ENCODE data around the gene SLC26A2. TPM values are rescaled to one million over a fixed set of nuclear protein-coding genes. Genes with fewer than 3 reads are reported as not detected.
A peak's percentile ranks its signal among the peaks of the same experiment; 100 is the strongest.

Gene SLC26A2
- total and polyA plus RNA-seq, 2 donors, result 5.3 to 6.5 TPM

- no peaks in the 10 kb centered on the region for H3K36me3 ChIP-seq (ENCODE audit: control insufficient read depth in 2 of 2, insufficient read depth in 2 of 2, low read length in 1 of 2)
- H3K9me3 ChIP-seq (ENCODE audit: control insufficient read depth in 2 of 2, insufficient read depth in 1 of 2, low read length in 1 of 2), result no peaks in the 10 kb centered on the region
- DNase-seq (ENCODE audit: low read depth in 6 of 9, low spot score in 9 of 9), result no peak
- 97% methylated on average over 14 of the region's 14 CpGs for WGBS
- H3K27ac ChIP-seq (ENCODE audit: low read depth in 1 of 2, low read length in 1 of 2), result no peak overlapping the region
- H3K4me1 ChIP-seq (ENCODE audit: control insufficient read depth in 2 of 2, insufficient read depth in 2 of 2, low read length in 2 of 2), result peaks cover 5 to 7% of the 10 kb centered on the region in 2 donors
- H3K4me3 ChIP-seq (ENCODE audit: low read length in 2 of 2), result no peak overlapping the region
- H3K27me3 ChIP-seq (ENCODE audit: control insufficient read depth in 2 of 2, insufficient read depth in 1 of 2, low read length in 1 of 2), result no peaks in the 10 kb centered on the region
Observed at GRCh38 chr5:149995385-149996204, 35.0 kb downstream of the SLC26A2 start.

GRCh38 chr5:149996205-149996890 lies 35.8 kb downstream of the SLC26A2 start:
- Histone ChIP-seq H3K36me3 (ENCODE audit: control insufficient read depth in 2 of 2, insufficient read depth in 2 of 2, low read length in 1 of 2) (no peaks in the 10 kb centered on the region), H3K4me3 (ENCODE audit: low read length in 2 of 2) (no peak overlapping the region), H3K9me3 (ENCODE audit: control insufficient read depth in 2 of 2, insufficient read depth in 1 of 2, low read length in 1 of 2) (no peaks in the 10 kb centered on the region), H3K27ac (ENCODE audit: low read depth in 1 of 2, low read length in 1 of 2) (no peak overlapping the region), H3K4me1 (ENCODE audit: control insufficient read depth in 2 of 2, insufficient read depth in 2 of 2, low read length in 2 of 2) (peaks cover 7 to 8% of the 10 kb centered on the region in 2 donors), H3K27me3 (ENCODE audit: control insufficient read depth in 2 of 2, insufficient read depth in 1 of 2, low read length in 1 of 2) (no peaks in the 10 kb centered on the region)
- 98% methylated on average over 6 of the region's 6 CpGs for whole genome bisulfite sequencing
- no peak for DNase-seq (ENCODE audit: low read depth in 6 of 9, low spot score in 9 of 9)

- H3K4me1 ChIP-seq (ENCODE audit: control insufficient read depth in 2 of 2, insufficient read depth in 2 of 2, low read length in 2 of 2), result peaks cover 7 to 18% of the 10 kb centered on the region in 2 donors
- H3K27ac ChIP-seq (ENCODE audit: low read depth in 1 of 2, low read length in 1 of 2), result no peak overlapping the region
- H3K27me3 ChIP-seq (ENCODE audit: control insufficient read depth in 2 of 2, insufficient read depth in 1 of 2, low read length in 1 of 2), result no peaks in the 10 kb centered on the region
- H3K36me3 ChIP-seq (ENCODE audit: control insufficient read depth in 2 of 2, insufficient read depth in 2 of 2, low read length in 1 of 2), result no peaks in the 10 kb centered on the region
- no peaks in the 10 kb centered on the region for H3K9me3 ChIP-seq (ENCODE audit: control insufficient read depth in 2 of 2, insufficient read depth in 1 of 2, low read length in 1 of 2)
- no peak for DNase-seq (ENCODE audit: low read depth in 6 of 9, low spot score in 9 of 9)
- no peak overlapping the region for H3K4me3 ChIP-seq (ENCODE audit: low read length in 2 of 2)
- 99% methylated on average over 3 of the region's 3 CpGs for WGBS
Observed at GRCh38 chr5:149998281-149998680, 37.7 kb downstream of the SLC26A2 start.

- Histone ChIP-seq H3K36me3 (ENCODE audit: control insufficient read depth in 2 of 2, insufficient read depth in 2 of 2, low read length in 1 of 2) (peaks cover 0 to 5% of the 10 kb centered on the region in 2 donors), H3K4me3 (ENCODE audit: low read length in 2 of 2) (no peak overlapping the region), H3K9me3 (ENCODE audit: control insufficient read depth in 2 of 2, insufficient read depth in 1 of 2, low read length in 1 of 2) (no peaks in the 10 kb centered on the region), H3K27me3 (ENCODE audit: control insufficient read depth in 2 of 2, insufficient read depth in 1 of 2, low read length in 1 of 2) (no peaks in the 10 kb centered on the region), H3K27ac (ENCODE audit: low read depth in 1 of 2, low read length in 1 of 2) (no peak overlapping the region), H3K4me1 (ENCODE audit: control insufficient read depth in 2 of 2, insufficient read depth in 2 of 2, low read length in 2 of 2) (peaks cover 7 to 18% of the 10 kb centered on the region in 2 donors)
- WGBS, result 95% methylated on average over 3 of the region's 3 CpGs
- DNase-seq (ENCODE audit: low read depth in 6 of 9, low spot score in 9 of 9), result no peak
Observed at GRCh38 chr5:149999359-149999758, 38.8 kb downstream of the SLC26A2 start.

GRCh38 chr5:149999866-150000255 lies 39.3 kb downstream of the SLC26A2 start:
- Histone ChIP-seq H3K27ac (ENCODE audit: low read depth in 1 of 2, low read length in 1 of 2) (peak overlapping the region; percentile 88 to 92), H3K36me3 (ENCODE audit: control insufficient read depth in 2 of 2, insufficient read depth in 2 of 2, low read length in 1 of 2) (peaks cover 0 to 10% of the 10 kb centered on the region in 2 donors), H3K27me3 (ENCODE audit: control insufficient read depth in 2 of 2, insufficient read depth in 1 of 2, low read length in 1 of 2) (no peaks in the 10 kb centered on the region), H3K4me1 (ENCODE audit: control insufficient read depth in 2 of 2, insufficient read depth in 2 of 2, low read length in 2 of 2) (peaks cover 7 to 18% of the 10 kb centered on the region in 2 donors), H3K9me3 (ENCODE audit: control insufficient read depth in 2 of 2, insufficient read depth in 1 of 2, low read length in 1 of 2) (no peaks in the 10 kb centered on the region), H3K4me3 (ENCODE audit: low read length in 2 of 2) (peak overlapping the region; percentile 84 to 92)
- peak in 1 of 9 donors; percentile 2 for DNase-seq (ENCODE audit: low read depth in 6 of 9, low spot score in 9 of 9)
- WGBS, result 37% methylated on average over 7 of the region's 7 CpGs

- Histone ChIP-seq H3K27me3 (ENCODE audit: control insufficient read depth in 2 of 2, insufficient read depth in 1 of 2, low read length in 1 of 2) (no peaks in the 10 kb centered on the region), H3K4me1 (ENCODE audit: control insufficient read depth in 2 of 2, insufficient read depth in 2 of 2, low read length in 2 of 2) (peaks cover 7 to 18% of the 10 kb centered on the region in 2 donors), H3K27ac (ENCODE audit: low read depth in 1 of 2, low read length in 1 of 2) (peak within 1 kb of the TSS; percentile 88 to 92), H3K36me3 (ENCODE audit: control insufficient read depth in 2 of 2, insufficient read depth in 2 of 2, low read length in 1 of 2) (peaks cover 0 to 13% of the 10 kb centered on the region in 2 donors), H3K4me3 (ENCODE audit: low read length in 2 of 2) (peak within 1 kb of the TSS; percentile 84 to 92), H3K9me3 (ENCODE audit: control insufficient read depth in 2 of 2, insufficient read depth in 1 of 2, low read length in 1 of 2) (no peaks in the 10 kb centered on the region)
- WGBS, result under 1% methylated on average over 72 of the region's 72 CpGs
- peak in 8 of 9 donors; percentile 73 to 89 (median 78) for DNase-seq (ENCODE audit: low read depth in 6 of 9, low spot score in 9 of 9)
Observed at GRCh38 chr5:150000256-150000989, 39.9 kb downstream of the SLC26A2 start, which contains the start of the genes HMGXB3 and TIGD6. HMGXB3 (plus strand) TSS chr5:150000739; CDS start chr5:150004853, 4,114 bp downstream. TIGD6 (minus strand) TSS chr5:150000654; CDS start chr5:149996348, 4,306 bp downstream.

- peak in 7 of 9 donors; percentile 3 to 54 (median 31) for DNase-seq (ENCODE audit: low read depth in 6 of 9, low spot score in 9 of 9)
- Histone ChIP-seq H3K9me3 (ENCODE audit: control insufficient read depth in 2 of 2, insufficient read depth in 1 of 2, low read length in 1 of 2) (no peaks in the 10 kb centered on the region), H3K4me1 (ENCODE audit: control insufficient read depth in 2 of 2, insufficient read depth in 2 of 2, low read length in 2 of 2) (peaks cover 7 to 18% of the 10 kb centered on the region in 2 donors), H3K36me3 (ENCODE audit: control insufficient read depth in 2 of 2, insufficient read depth in 2 of 2, low read length in 1 of 2) (peaks cover 3 to 18% of the 10 kb centered on the region in 2 donors), H3K27me3 (ENCODE audit: control insufficient read depth in 2 of 2, insufficient read depth in 1 of 2, low read length in 1 of 2) (no peaks in the 10 kb centered on the region), H3K27ac (ENCODE audit: low read depth in 1 of 2, low read length in 1 of 2) (peak overlapping the region; percentile 88 to 92), H3K4me3 (ENCODE audit: low read length in 2 of 2) (peak overlapping the region; percentile 84 to 92)
- WGBS, result under 1% methylated on average over 44 of the region's 44 CpGs
Observed at GRCh38 chr5:150000990-150001659, 40.6 kb downstream of the SLC26A2 start.

GRCh38 chr5:150001660-150002486 lies 41.3 kb downstream of the SLC26A2 start:
- peak overlapping the region; percentile 84 to 92 for H3K4me3 ChIP-seq (ENCODE audit: low read length in 2 of 2)
- 15% methylated on average over 8 of the region's 8 CpGs for WGBS
- peak overlapping the region; percentile 1 to 88 for H3K27ac ChIP-seq (ENCODE audit: low read depth in 1 of 2, low read length in 1 of 2)
- DNase-seq (ENCODE audit: low read depth in 6 of 9, low spot score in 9 of 9), result peak in 8 of 9 donors; percentile 32 to 80 (median 48)
- H3K9me3 ChIP-seq (ENCODE audit: control insufficient read depth in 2 of 2, insufficient read depth in 1 of 2, low read length in 1 of 2), result no peaks in the 10 kb centered on the region
- peaks cover 7 to 18% of the 10 kb centered on the region in 2 donors for H3K4me1 ChIP-seq (ENCODE audit: control insufficient read depth in 2 of 2, insufficient read depth in 2 of 2, low read length in 2 of 2)
- H3K36me3 ChIP-seq (ENCODE audit: control insufficient read depth in 2 of 2, insufficient read depth in 2 of 2, low read length in 1 of 2), result peaks cover 8 to 24% of the 10 kb centered on the region in 2 donors
- H3K27me3 ChIP-seq (ENCODE audit: control insufficient read depth in 2 of 2, insufficient read depth in 1 of 2, low read length in 1 of 2), result no peaks in the 10 kb centered on the region

Measured in thymus (tissue), 11 donors.